Vagina (tissue), 2 donors: ENCODE data around the gene FBXO38. TPM values are rescaled to one million over a fixed set of nuclear protein-coding genes. Genes with fewer than 3 reads are reported as not detected.

ENCODE experiments used
- DNase-seq, 2 donors: peaks; one replicate each; pipeline ENCODE4 v3.0.0-alpha.2; 2017; ENCODE audit errors: extremely low spot score in 2 of 2
- H3K27ac ChIP-seq: fragments of 200-600 bp; sonication (generic); one replicate; pipeline ENCODE4 v1.5.1; 2019
- H3K27me3 ChIP-seq: fragments of 200-600 bp; sonication (generic); one replicate; pipeline ENCODE4 v1.5.1; 2019
- H3K36me3 ChIP-seq, 2 donors: fragments of 200-600 bp; sonication (generic); one replicate each; pipeline ENCODE4 v1.5.1; 2017 to 2019
- H3K4me1 ChIP-seq: fragments of 200-600 bp; sonication (generic); one replicate; pipeline ENCODE4 v1.5.1; 2019
- H3K4me3 ChIP-seq, 2 donors: fragments of 200-600 bp; sonication (generic); 1 replicate in 1 of 2; 2 replicates in 1 of 2; pipeline ENCODE4 v1.5.1; 2016 to 2019
- H3K9me3 ChIP-seq: fragments of 200-600 bp; sonication (generic); one replicate; pipeline ENCODE4 v1.5.1; 2019
- POLR2A ChIP-seq, 2 donors: fragments of 450-650 bp; IDR thresholded peaks; one replicate each; pipeline ENCODE4 v1.6.1; 2017; ENCODE audit warnings: antibody characterized with exemption in 2 of 2, mild to moderate bottlenecking in 2 of 2, moderate library complexity in 2 of 2
- POLR2AphosphoS5 ChIP-seq, 2 donors: sonication (generic); formaldehyde crosslinking; IDR thresholded peaks; one replicate each; pipeline ENCODE4 v1.9.0; 2017; ENCODE audit warnings: antibody characterized with exemption in 2 of 2, mild to moderate bottlenecking in 2 of 2, low read depth in 1 of 2; ENCODE audit not compliant: insufficient read depth in 1 of 2
- intact Hi-C: fragments of 100-400 bp; cut with DNase I; formaldehyde crosslinking; loops from one replicate; pipeline ENCODE4 v1.15.1; 2023
- total RNA-seq: library from RNA; depleted of rRNA; stranded (reverse); fragments of >200 nt; gene quantifications from one replicate; pipeline ENCODE4 v1.2.3, GENCODE V29; 2016
- TF ChIP-seq, protein P1 (sequence below), 3 experiments: fragments of 450-650 bp in 2 of 3; fragments of 200-600 bp in 1 of 3; sonication (generic) in 1 of 3; IDR thresholded peaks; one replicate each; pipeline ENCODE4 v1.5.1; 2017 to 2019; ENCODE audit warnings: antibody characterized with exemption in 3 of 3, mild to moderate bottlenecking in 2 of 3, moderate library complexity in 2 of 3

The FBXO38 gene
- total RNA-seq, 1 donor from 2014 or later, result 40.3 TPM

DNA sequence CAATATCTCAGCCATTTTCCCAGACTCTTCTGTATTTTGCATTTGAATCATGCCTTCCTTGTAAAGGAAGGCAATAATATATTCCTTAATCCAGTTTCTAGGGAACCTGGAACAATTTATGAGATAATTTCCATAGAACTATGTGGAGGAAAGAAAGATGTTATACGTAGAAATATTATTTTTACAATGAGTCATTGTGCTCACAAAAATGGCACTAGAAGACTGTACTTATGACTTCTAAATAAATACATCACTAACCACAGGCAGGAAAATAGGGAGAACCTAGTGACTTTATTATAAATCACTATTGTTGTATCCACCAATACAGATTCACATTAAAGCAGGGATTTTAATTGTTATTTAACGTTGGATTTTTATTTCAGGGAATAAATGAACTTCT lies 87.6 kb downstream of the FBXO38 start:
- TF ChIP-seq, protein P1, sequence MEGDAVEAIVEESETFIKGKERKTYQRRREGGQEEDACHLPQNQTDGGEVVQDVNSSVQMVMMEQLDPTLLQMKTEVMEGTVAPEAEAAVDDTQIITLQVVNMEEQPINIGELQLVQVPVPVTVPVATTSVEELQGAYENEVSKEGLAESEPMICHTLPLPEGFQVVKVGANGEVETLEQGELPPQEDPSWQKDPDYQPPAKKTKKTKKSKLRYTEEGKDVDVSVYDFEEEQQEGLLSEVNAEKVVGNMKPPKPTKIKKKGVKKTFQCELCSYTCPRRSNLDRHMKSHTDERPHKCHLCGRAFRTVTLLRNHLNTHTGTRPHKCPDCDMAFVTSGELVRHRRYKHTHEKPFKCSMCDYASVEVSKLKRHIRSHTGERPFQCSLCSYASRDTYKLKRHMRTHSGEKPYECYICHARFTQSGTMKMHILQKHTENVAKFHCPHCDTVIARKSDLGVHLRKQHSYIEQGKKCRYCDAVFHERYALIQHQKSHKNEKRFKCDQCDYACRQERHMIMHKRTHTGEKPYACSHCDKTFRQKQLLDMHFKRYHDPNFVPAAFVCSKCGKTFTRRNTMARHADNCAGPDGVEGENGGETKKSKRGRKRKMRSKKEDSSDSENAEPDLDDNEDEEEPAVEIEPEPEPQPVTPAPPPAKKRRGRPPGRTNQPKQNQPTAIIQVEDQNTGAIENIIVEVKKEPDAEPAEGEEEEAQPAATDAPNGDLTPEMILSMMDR (IDR thresholded peaks at IDR 0.05), result no peak
- no peak for TF ChIP-seq POLR2A (IDR thresholded peaks at IDR 0.05)
- no peaks in the 10 kb centered on the region for H3K27me3 ChIP-seq
- intact Hi-C loops, result no loop called here
- no peaks in the 10 kb centered on the region for H3K9me3 ChIP-seq
- H3K4me3 ChIP-seq, result no peak overlapping the region
- no peaks in the 10 kb centered on the region for H3K36me3 ChIP-seq
- H3K27ac ChIP-seq, result no peak overlapping the region
- H3K4me1 ChIP-seq, result no peaks in the 10 kb centered on the region
- DNase-seq, result no peak

DNA sequence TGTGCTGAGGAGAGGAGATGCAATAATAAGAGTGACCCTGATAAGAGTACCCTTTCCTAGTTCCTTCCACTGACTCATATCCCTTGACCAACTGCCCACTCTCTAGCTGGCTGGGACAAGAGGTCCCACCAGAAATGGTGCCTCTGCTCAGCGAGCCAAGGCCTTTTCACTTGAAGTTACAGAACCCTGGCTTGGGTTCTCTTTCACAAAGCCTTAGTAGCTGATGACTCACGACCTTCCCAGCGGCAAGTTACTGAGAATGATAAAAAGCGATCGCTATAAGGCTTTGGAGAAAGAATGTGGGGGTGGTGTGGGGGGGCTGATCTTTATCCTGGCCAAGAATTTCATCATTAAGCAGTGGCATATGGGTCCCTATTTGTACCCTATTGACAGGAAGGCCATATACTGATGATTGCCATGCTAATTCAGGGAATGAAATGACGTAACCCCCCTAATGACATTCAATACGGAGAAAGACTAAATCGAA lies 90.3 kb downstream of the FBXO38 start:
- no peak for TF ChIP-seq POLR2A (IDR thresholded peaks at IDR 0.05)
- no peak for TF ChIP-seq POLR2AphosphoS5 (IDR thresholded peaks at IDR 0.05; ENCODE audit: insufficient read depth in 1 of 2, low read depth in 1 of 2)
- TF ChIP-seq, protein P1 (IDR thresholded peaks at IDR 0.05), result no peak
- Histone ChIP-seq H3K9me3 (no peaks in the 10 kb centered on the region), H3K4me3 (no peak overlapping the region), H3K27me3 (no peaks in the 10 kb centered on the region), H3K36me3 (no peaks in the 10 kb centered on the region), H3K27ac (no peak overlapping the region), H3K4me1 (no peaks in the 10 kb centered on the region)
- intact Hi-C loops, result no loop called here
- no peak for DNase-seq

DNA sequence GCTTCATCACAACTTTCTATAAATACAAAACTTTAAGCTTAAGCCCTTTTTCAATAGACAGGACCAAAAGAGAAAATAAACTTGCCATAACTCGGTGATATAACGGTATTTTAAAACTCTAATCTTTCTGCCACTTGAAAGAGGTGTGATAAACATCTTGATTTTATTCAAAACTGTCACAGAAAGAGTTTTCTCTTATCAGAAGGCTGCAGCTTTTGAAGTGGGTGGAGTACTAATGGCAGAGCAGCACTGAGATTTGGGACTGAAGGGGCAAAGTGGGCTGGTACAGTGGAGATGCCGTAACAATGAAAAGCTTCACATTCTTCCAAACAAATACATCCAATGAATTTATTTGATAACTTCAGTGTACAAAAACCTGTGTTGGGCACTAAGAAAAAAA lies 92.5 kb downstream of the FBXO38 start:
- TF ChIP-seq POLR2A (IDR thresholded peaks at IDR 0.05) (no peak), POLR2AphosphoS5 (IDR thresholded peaks at IDR 0.05; ENCODE audit: insufficient read depth in 1 of 2, low read depth in 1 of 2) (no peak)
- TF ChIP-seq, protein P1 (IDR thresholded peaks at IDR 0.05), result no peak
- H3K4me3 ChIP-seq, result no peak overlapping the region
- no peaks in the 10 kb centered on the region for H3K36me3 ChIP-seq
- DNase-seq, result no peak
- intact Hi-C loops, result no loop called here
- no peaks in the 10 kb centered on the region for H3K27me3 ChIP-seq
- no peaks in the 10 kb centered on the region for H3K4me1 ChIP-seq
- H3K27ac ChIP-seq, result no peak overlapping the region
- no peaks in the 10 kb centered on the region for H3K9me3 ChIP-seq

DNA sequence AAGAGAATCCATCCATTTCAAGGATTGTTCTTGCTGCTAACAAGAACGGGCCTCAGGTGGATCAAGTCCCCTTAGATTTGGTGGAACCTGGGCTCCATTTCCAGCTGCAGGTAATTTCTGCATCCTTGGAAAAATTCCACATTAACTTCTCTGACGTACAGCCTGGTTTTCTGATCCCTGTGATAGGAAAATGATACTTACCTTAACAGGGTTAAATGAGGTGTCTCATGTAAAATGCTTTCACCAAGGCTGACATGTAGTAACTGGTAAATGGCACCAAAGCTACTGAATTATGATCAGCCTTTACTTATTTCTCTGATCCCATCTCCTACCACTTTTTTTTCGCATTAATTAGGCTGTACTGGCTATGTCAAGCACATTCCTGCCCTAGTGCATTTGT lies 93.7 kb downstream of the FBXO38 start:
- H3K27me3 ChIP-seq, result no peaks in the 10 kb centered on the region
- no peaks in the 10 kb centered on the region for H3K36me3 ChIP-seq
- no peak overlapping the region for H3K4me3 ChIP-seq
- intact Hi-C loops, result no loop called here
- H3K27ac ChIP-seq, result no peak overlapping the region
- H3K9me3 ChIP-seq, result no peaks in the 10 kb centered on the region
- no peak for DNase-seq
- H3K4me1 ChIP-seq, result no peaks in the 10 kb centered on the region
- no peak for TF ChIP-seq POLR2AphosphoS5 (IDR thresholded peaks at IDR 0.05; ENCODE audit: insufficient read depth in 1 of 2, low read depth in 1 of 2)
- TF ChIP-seq POLR2A (IDR thresholded peaks at IDR 0.05), result no peak
- TF ChIP-seq, protein P1 (IDR thresholded peaks at IDR 0.05), result no peak

DNA sequence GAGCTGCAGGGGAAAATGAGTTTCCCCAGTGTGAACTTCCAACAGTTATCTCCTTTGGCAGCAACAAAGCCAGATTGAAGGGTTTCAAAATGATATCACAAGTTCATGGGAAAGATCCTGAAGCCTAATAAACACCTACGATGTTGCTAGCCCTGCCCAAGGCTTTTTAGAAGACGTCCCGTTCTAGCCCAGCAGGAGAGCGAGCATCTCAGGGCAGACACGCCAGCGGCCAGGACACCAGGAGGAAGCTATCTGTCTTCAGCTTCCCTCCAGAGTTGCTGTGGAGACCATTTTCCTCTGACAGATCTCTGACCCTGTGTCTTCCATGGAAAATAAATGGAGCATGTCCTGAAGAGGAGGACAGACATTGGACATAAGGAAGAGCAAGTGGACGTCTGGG lies 98.4 kb downstream of the FBXO38 start:
- no peak overlapping the region for H3K27ac ChIP-seq
- H3K4me1 ChIP-seq, result no peaks in the 10 kb centered on the region
- H3K4me3 ChIP-seq, result no peak overlapping the region
- intact Hi-C loops, result no loop called here
- H3K36me3 ChIP-seq, result no peaks in the 10 kb centered on the region
- no peaks in the 10 kb centered on the region for H3K9me3 ChIP-seq
- no peak for TF ChIP-seq POLR2A (IDR thresholded peaks at IDR 0.05)
- TF ChIP-seq, protein P1 (IDR thresholded peaks at IDR 0.05), result no peak
- no peak for TF ChIP-seq POLR2AphosphoS5 (IDR thresholded peaks at IDR 0.05; ENCODE audit: insufficient read depth in 1 of 2, low read depth in 1 of 2)
- DNase-seq, result no peak
- H3K27me3 ChIP-seq, result no peaks in the 10 kb centered on the region
